Measurements from ENCODE around the gene ADCY2.

DNA sequence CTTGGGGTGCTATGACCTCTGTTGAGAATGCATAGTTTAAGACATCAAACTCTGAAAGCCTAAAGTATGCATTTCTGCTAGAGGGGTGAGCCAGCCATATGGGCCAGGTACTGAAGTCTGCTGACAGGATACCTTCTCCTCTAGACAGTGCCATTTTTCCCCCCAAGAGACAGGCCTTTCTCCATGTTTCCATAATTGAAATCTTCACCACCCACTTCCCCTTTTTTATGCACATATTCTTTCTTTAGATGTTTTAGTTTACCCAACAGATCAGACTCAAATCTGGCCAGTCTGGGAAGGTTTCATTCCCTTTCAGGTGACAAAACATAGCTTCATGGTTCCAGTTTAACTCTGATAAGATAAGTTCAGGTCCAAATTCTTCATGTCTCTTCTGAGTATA lies 212.8 kb downstream of the ADCY2 start:
- TF ChIP-seq CTCF (conservative IDR thresholded peaks at IDR 0.05; ENCODE audit: low read depth, low read length) = no peak
- TF ChIP-seq EZH2 (IDR thresholded peaks at IDR 0.05; ENCODE audit: borderline replicate concordance, low read depth, low read length, poor library complexity, severe bottlenecking) = no peak
